Effector CD8-positive, alpha-beta T cell (primary cell): Measurements from ENCODE around the gene SETD1B.
"Not testable (repeated sequence)": the region's sequence is repeated elsewhere in the genome, so short reads cannot be mapped to it uniquely, and the experiment has no call there.

Source experiments
- DNase-seq: peaks from one replicate; lab custom pipeline; 2025; lab: John Stamatoyannopoulos, UW

The SETD1B gene

DNA sequence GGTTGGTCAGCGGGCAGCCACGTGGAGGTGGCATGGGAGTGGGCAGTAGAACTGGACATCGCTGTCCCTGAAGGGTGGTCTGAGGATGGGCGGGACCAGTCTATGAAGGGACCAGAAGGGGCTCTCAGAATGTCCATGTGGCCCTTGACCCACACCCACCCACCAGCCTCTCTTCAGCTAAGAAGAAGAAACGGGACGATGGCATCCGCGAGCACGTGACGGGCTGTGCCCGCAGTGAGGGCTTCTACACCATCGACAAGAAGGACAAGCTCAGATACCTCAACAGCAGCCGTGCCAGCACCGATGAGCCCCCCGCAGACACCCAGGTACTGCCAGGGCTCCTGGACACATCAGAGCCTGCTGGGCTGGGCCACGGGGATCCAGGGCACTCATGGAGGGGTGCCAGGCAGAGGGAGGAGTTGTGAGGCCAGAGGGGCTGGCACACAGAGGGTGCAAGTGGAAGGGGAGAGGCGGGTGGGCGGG, 21.3 kb downstream of the SETD1B start:
- no peak for DNase-seq

- no peak for DNase-seq
Observed at GRCh38 chr12:121826318-121827150, 22.7 kb downstream of the SETD1B start.

- no peak for DNase-seq
Observed at GRCh38 chr12:121827351-121828099, 23.7 kb downstream of the SETD1B start.

DNA sequence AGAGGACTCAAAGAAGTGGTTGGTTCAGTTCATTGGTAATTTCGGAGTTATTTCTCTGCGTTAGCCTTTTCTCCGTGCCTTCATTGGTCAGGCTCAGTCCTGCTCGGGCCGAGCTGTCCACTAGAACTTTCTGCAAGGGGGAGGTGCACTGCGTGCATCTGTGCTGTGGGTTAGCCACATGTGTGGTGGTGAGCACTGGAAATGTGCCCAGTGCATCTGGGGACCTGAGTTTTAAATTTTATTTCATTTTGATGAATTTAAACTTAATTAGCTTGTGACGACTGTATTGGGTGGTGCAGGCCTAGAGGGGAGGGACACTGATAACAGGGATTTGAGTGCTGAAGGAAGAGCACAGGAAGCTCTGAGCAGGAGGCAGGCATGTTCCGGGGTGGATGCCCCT, 24.5 kb downstream of the SETD1B start:
- no peak for DNase-seq

- no peak for DNase-seq
Observed at GRCh38 chr12:121828826-121829225, 25.0 kb downstream of the SETD1B start.

DNA sequence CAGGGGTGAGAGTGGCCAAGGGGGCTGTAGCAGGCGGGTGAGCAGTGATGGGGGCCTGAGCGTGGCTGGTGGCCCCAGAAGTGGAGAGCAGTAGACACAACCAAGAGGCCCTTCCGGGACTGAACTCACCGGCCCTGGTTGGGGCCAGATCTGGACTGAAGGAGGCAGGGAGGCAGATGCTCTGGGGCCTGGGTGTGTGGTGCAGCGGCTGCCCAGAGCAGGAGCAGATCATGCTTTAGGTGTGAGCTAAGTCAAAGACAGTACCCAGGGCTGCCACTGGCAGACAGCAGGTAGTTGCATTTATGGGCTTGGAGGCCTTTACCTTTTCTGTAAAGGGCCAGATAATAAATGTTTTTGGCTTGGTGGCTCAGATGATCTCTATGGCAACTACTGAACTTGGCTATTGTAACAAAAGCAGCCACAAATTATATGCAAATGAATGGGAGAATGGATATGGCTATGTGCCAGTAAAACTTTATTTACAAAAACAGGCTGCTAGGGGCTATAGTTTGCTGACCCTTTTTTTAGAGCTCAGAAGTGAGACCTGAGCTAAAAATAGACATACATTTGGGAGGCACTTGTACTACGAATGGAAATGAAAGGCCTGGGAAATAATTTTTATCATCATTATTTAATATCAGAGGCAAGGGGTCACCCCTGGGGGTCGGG, 25.6 kb downstream of the SETD1B start:
- no peak for DNase-seq

DNA sequence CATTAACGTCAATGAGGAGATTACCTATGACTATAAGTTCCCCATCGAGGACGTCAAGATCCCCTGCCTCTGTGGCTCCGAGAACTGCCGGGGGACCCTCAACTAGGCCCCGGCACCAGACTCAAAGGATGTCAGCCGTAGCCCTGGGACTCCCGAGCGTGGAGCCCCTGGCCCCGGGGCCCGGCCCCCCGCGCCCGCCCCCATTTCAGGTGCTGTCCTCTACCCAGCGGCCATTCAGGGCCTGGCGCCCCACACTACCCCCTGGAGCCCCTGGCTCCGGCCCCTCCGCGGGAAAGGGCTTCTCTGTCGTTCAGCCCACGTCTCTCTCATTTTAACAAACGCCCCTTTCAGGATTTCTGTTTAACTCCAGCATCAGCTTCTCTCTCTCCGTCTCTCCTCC, 26.3 kb downstream of the SETD1B start:
- DNase-seq = no peak

DNA sequence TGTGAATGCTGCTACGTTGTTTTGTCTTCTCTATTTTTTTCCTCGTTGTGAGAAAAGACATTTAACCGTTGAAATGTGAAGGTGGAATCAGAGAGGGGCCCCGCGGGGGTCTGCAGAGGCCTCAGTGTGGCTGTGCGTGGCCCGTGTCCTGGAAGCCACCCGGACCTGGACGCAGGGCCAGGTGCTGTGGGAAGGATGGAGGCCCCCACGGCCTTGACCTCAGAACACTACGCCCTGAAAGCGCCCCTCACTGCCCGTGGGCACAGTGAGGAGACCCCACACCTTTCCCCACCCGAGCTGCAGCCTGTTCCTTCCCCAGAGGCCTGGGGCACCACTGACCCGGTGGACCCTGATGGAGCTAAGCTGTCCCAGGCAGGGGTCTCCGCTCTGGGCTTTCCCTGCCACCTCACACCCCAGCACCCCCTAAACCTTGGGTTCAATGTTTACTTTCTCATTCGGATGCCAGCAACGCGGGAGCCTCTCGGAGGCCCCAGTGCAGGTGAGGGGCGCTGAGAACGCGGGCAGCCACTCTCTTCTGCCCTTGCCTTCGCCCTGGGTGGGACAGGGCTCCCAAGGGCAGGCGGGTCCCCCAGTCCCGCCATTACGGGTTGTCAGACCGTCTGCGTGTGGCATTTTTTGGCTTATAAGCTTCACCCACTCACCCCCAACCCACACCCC, 26.9 kb downstream of the SETD1B start:
- no peak for DNase-seq

DNA sequence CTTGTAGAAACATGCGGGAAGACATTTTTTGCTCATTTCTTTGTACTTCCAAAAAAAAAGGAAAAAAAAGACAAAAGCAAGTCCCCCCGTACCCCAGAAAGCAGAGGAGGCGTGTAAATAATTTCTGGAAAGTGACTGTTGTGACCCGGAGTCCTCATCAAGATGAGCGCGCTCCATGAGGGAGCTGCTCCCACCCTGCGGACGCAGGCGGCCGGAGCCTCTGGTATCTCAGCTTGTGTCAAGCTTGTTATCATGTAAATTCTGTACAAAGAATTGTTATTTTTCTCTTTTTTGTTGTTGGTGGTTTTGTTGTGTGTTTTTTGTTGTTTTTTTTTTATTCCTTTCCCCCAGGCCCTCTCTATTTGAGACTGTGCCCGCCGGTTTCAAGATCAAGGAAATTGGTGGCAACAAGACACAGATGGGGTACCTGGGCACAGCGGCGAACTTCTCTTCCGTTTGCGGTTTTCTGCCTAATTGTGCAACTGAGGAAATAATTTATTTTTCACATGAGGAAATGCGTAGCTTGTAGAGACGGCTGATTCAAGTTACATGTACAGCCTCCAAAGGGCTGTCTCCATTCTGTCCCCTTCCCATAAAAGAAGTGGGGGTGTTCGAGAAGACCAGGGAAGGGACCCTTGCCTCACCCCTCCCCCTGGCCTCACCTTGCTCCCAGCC, 27.9 kb downstream of the SETD1B start:
- no peak for DNase-seq

DNA sequence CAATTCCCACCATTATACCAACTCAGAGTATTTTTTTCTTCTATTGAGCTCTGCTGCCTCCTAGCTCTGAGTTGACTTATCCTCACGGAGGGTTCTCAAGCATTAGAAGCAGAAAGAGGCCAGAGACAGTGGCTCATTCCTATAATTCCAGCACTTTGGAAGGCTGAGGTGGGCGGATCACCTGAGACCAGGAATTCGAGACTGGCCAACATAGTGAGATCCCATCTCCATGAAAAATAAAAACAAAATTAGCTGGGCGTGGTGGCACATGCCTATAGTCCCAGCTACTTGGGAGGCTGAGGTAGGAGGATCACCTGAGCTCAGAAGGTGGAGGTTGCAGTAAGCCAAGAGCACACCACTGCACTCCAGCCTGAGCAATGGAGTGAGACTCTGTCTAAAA, 33.9 kb downstream of the SETD1B start:
- DNase-seq = no peak

GRCh38 chr12:121838126-121838525, 34.3 kb downstream of the SETD1B start:
- no peak for DNase-seq

GRCh38 chr12:121839106-121839992, 35.5 kb downstream of the SETD1B start:
- peak; percentile 99 for DNase-seq

DNA sequence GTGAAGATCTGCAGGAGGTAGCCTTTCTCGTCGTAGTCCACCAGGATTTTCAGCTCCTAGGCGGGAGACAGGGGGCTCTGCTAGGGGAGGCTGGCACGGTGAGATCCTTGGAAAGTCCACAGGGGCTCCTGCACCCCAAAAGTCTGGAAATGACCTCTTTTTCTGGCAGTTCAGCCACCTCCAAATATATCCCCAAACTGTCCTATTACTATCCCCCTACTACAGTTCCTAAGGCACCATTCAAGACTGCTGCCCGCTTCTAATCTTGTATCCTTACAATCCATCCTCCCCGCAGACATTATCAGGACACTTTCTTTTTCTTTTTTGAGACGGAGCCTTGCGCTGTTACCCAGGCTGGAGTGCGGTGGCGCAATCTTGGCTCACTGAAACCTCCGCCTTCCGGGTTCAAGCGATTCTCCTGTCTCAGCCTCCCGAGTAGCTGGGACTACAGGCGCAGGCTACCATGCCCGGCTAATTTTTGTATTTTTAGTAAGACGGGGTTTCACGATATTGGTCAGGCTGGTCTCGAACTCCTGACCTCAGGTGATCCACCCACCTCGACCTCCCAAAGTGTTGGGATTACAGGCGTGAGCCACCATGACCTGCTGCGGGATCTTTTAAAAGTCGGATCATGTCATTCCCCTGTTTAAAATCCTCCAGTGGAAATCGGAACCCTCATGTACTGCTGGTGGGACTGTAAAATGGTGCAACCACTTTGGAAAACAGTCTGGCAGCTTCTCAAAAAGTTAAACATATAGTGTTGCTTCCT, 36.4 kb downstream of the SETD1B start:
- no peak for DNase-seq

DNA sequence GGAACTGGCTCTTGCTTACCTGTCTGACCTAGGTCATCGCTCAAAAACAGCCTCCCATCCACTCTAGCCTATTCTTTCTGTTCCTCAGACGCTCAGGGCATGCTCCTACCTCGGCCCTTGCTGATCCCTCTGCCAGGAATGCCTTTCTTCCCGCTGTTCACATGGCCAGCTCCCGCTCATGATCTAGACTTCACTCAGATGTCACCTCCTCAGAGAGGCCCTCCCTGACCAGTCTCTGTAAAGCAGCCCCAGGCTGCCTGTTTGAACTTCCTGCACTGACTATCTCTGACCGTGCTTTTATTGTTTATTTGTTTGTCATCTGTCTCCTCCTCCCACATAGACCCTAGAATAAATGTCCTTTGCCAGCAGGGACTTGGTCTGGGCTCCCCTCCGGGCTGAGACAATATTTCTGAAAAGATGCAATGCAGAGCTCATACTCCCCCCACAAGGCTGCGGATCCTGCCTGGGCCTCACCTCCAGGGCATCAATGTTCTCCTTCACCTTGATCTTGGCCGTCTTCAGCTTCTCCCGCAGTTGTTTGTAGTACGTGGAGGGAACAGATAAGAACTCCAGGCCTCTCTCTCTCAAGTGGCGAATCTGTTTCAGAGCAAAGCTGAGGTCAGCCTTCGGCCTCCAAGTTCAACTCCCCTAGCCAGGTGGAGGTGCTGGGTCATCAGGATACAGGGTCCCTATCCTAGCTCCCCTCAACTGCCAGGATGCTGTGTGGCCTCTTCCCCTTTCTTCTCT, 39.6 kb downstream of the SETD1B start:
- DNase-seq = no peak

GRCh38 chr12:121845701-121846100, 41.9 kb downstream of the SETD1B start:
- no peak for DNase-seq

GRCh38 chr12:121849211-121849610, 45.4 kb downstream of the SETD1B start:
- no peak for DNase-seq

DNA sequence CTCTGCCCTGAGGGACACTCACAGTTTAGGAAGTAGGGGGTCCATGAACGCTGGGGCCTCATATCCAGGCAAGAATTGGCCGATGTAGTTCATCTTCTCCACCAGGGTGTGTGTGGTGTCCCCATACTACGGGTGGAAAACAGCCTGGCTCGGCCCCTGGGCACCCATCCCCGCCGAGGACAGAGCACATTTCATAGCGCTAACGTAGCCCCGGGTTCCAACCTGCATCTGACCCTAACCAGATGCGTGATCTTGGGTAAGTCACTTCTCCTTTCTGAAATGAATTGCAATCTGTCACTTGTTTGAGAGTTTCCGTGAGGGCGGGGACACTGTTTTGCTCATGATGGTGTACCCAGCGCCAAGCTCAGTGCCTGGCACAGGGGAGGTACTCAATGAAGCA, 45.9 kb downstream of the SETD1B start:
- DNase-seq = no peak

DNA sequence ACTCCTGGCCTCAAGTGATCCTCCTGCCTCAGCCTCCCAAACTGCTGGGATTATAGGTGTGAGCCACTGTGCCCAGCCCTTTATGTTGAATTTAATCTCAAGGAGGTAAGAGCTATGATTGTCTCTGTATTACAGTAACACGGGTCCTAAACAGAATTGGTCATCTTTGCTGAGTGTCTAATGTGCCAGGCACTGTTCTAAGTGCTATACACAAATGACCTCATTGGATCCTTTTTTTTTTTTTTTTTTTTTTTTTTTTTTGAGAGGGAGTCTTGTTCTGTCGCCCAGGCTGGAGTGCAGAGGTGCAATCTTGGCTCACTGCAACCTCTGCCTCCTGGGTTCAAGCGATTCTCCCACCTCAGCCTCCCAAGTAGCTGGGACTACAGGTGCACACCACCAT, 48.6 kb downstream of the SETD1B start:
- DNase-seq = not testable (repeated sequence)
